Kidney epithelial cell (primary cell): ENCODE data around the gene CHRNA9. TPM values are rescaled to one million over a fixed set of nuclear protein-coding genes. Genes with fewer than 3 reads are reported as not detected.

Experiments
- DNase-seq: peaks from one replicate; pipeline ENCODE4 v3.0.0-alpha.2; 2010; ENCODE audit warnings: low read depth
- H3K27me3 ChIP-seq: 2 replicates; pipeline ENCODE4 v1.6.0; 2011; ENCODE audit warnings: low read length; ENCODE audit not compliant: control insufficient read depth, insufficient read depth
- H3K36me3 ChIP-seq: 2 replicates; pipeline ENCODE4 v1.5.1; 2011; ENCODE audit warnings: low read length; ENCODE audit not compliant: control insufficient read depth, insufficient read depth
- H3K4me3 ChIP-seq: 2 replicates; pipeline ENCODE4 v1.5.1; 2011; ENCODE audit warnings: low read depth, mild to moderate bottlenecking, control low read depth, low read length
- CTCF ChIP-seq: IDR thresholded peaks from 2 replicates; pipeline ENCODE4 v1.5.1; 2011; ENCODE audit warnings: mild to moderate bottlenecking, moderate library complexity, low read length, control low read depth, inconsistent platforms; ENCODE audit not compliant: insufficient read depth, poor library complexity, severe bottlenecking
- total RNA-seq: library from RNA; depleted of rRNA; stranded (reverse); fragments of >200 nt; gene quantifications from 2 replicates; pipeline ENCODE4 v1.2.3, GENCODE V29; 2015

CHRNA9 gene
- total RNA-seq, 1 donor from 2014 or later: not detected

GRCh38 chr4:40365766-40366165 lies 30.6 kb downstream of the CHRNA9 start:
- H3K4me3 ChIP-seq: no peak overlapping the region
- H3K27me3 ChIP-seq: no peaks in the 10 kb centered on the region
- TF ChIP-seq CTCF: no peak
- no peaks in the 10 kb centered on the region for H3K36me3 ChIP-seq
- DNase-seq: no peak

DNA sequence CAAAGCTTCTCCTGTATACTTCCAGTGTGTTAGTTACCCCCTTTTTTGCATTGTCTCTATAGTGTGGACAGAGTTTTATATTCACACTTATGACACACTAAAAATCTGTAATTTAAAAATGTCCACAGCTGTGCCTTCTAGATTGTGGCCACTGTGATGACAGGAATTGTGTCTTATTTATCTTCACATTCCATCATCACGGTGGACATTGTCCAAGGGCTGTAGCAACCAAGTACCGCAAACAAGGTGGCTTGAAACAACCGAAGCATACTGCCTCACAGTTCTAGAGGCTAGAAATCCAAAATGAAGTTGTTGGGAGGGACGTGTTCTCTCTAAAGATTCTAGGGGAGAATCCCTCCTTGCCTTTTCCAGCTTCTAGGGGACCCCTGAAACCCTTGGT lies 32.3 kb downstream of the CHRNA9 start:
- no peak overlapping the region for H3K4me3 ChIP-seq
- H3K27me3 ChIP-seq: no peaks in the 10 kb centered on the region
- no peak for TF ChIP-seq CTCF
- no peak for DNase-seq
- no peaks in the 10 kb centered on the region for H3K36me3 ChIP-seq

DNA sequence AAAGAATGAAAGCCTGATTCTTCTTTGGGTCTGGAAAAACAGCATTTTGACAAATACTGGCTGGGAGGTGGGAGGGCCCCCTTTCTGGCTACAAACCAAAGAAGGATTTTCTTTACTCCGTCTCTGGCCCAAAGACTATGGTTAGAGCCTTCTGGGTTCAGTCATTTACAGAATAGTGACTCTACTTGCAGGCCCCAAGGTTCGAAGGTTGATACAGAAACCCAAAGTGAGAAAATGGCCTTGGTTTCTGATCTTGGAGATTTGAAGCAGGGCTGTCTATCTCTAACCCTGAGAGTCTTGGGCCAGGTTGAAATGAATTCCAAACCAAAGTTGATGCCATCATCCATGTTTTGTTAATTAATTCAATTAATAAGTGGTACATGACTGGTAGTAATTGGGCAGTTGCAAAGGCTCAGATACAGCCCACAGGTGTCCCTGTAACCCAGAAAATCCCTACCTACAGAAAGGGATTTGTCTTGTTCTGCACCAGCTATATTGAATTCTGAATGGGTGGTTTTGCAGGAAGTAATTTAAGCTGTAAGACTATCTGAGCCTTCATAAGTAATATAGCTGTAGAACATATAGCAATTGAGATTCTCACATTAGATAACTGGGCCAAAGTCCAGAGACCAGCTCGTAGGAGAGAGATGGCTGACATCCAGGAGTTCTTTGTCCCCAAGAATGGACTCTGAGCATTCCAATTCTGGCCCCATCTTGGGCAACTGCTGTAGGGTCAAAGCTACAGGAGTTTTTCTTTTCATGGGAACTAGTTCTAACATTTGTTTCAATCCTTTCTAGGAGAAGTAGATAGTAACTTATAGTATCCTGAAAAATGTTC lies 34.5 kb downstream of the CHRNA9 start:
- no peak for TF ChIP-seq CTCF
- Histone ChIP-seq H3K4me3 (no peak overlapping the region), H3K27me3 (no peaks in the 10 kb centered on the region), H3K36me3 (no peaks in the 10 kb centered on the region)
- DNase-seq: no peak

DNA sequence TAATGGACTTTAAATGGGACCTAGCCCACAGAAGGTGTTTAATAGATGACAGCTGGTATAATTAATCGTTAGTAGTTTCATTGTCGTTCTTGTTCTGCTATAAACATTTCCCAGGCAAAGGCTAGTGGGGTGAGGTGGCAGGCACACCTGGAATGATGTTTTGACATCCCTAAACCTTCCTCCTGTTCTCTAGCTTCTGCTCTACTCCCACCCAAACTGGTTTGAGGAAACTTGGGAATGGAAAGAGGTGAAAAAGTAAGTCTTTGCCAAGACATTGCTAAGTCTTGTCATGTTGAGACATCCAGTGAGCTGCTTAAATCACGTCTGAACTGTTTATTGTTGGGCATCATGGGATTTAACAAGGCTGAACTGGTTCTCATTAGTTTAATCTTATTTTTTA lies 37.5 kb downstream of the CHRNA9 start:
- Histone ChIP-seq H3K27me3 (no peaks in the 10 kb centered on the region), H3K36me3 (no peaks in the 10 kb centered on the region), H3K4me3 (no peak overlapping the region)
- no peak for TF ChIP-seq CTCF
- no peak for DNase-seq

DNA sequence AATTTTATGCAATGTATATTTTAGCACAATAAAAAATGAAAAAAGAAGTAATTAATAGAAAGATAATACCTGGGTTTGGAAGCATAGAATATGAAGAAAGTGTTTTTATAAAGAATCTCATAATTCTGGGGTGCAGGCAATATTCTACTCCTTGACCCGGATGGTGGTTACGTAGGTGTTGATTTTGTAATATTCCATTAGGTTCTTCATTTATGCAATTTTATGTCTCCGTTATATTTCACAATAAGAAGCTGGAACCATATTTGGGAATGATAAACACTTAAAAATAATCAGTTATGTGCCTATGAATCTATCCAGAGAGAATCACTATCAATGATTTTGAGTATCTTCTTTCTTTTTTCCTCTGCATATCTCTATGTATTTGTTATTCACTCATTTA lies 38.5 kb downstream of the CHRNA9 start:
- Histone ChIP-seq H3K27me3 (no peaks in the 10 kb centered on the region), H3K4me3 (no peak overlapping the region), H3K36me3 (no peaks in the 10 kb centered on the region)
- no peak for DNase-seq
- no peak for TF ChIP-seq CTCF

- no peak for DNase-seq
- Histone ChIP-seq H3K36me3 (no peaks in the 10 kb centered on the region), H3K27me3 (no peaks in the 10 kb centered on the region), H3K4me3 (no peak overlapping the region)
- no peak for TF ChIP-seq CTCF
Measured at GRCh38 chr4:40375095-40375494, 40.0 kb downstream of the CHRNA9 start.
